ENCODE results near the gene ADPRHL1.

DNA sequence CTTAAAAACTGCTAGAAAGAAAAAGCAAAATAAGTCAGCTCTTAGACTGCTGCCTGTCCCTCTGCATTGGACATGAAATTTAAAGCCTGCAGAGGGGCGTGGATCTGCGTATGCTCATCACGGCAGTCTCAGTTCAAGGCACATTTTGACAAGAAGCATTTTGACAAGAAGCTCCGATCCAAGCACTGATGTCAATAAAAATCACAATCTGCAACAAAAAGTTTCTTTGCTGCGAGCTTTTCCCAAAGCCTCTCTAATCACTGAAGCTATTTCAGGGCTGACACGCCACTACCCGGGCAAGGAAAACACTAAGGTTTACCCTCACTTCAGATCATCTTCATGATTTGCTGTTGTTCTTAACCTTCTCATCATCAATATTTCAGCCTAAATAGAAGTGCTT, 29.8 kb upstream of the ADPRHL1 start:
- TF ChIP-seq CTCF (IDR thresholded peaks at IDR 0.05; ENCODE audit: insufficient read depth, low read depth, low read length) (no peak), EZH2 (IDR thresholded peaks at IDR 0.05; ENCODE audit: insufficient read depth, low read length) (no peak)
